GM18861 (cell line): ENCODE data around the gene DNAH6.

Source experiments
- ATAC-seq: cut with Tn5 transposase; IDR thresholded peaks from one replicate; pipeline ENCODE4 v1.9.1; 2021; ENCODE audit not compliant: unreplicated experiment

The DNAH6 gene

GRCh38 chr2:84619794-84620371 is 103.6 kb downstream of the DNAH6 start:
- ATAC-seq = no peak

GRCh38 chr2:84628486-84628885 is 112.2 kb downstream of the DNAH6 start:
- ATAC-seq = no peak

- ATAC-seq = no peak
These were observed 113.3 kb downstream of the DNAH6 start for GRCh38 chr2:84629550-84629949.

GRCh38 chr2:84631047-84631446 is 114.7 kb downstream of the DNAH6 start:
- peak; percentile 54 for ATAC-seq

GRCh38 chr2:84631985-84632384 is 115.7 kb downstream of the DNAH6 start:
- no peak for ATAC-seq

GRCh38 chr2:84636080-84636971 is 120.0 kb downstream of the DNAH6 start:
- no peak for ATAC-seq

GRCh38 chr2:84639751-84640150 is 123.5 kb downstream of the DNAH6 start:
- no peak for ATAC-seq

- no peak for ATAC-seq
These were observed 124.1 kb downstream of the DNAH6 start for GRCh38 chr2:84640411-84640810.

- ATAC-seq = no peak
These were observed 124.7 kb downstream of the DNAH6 start for GRCh38 chr2:84641021-84641420.

- ATAC-seq = no peak
These were observed 127.7 kb downstream of the DNAH6 start for GRCh38 chr2:84643991-84644390.

- no peak for ATAC-seq
These were observed 130.2 kb downstream of the DNAH6 start for GRCh38 chr2:84646514-84646913.

- ATAC-seq = no peak
These were observed 131.0 kb downstream of the DNAH6 start for GRCh38 chr2:84647267-84647666.

- ATAC-seq = no peak
These were observed 132.8 kb downstream of the DNAH6 start for GRCh38 chr2:84649058-84649457.

- no peak for ATAC-seq
These were observed 133.3 kb downstream of the DNAH6 start for GRCh38 chr2:84649487-84650142.

GRCh38 chr2:84652431-84652830 is 136.1 kb downstream of the DNAH6 start:
- no peak for ATAC-seq

- ATAC-seq = no peak
These were observed 137.0 kb downstream of the DNAH6 start for GRCh38 chr2:84653302-84653701.

GRCh38 chr2:84654414-84654813 is 138.1 kb downstream of the DNAH6 start:
- no peak for ATAC-seq

GRCh38 chr2:84669122-84669521 is 152.8 kb downstream of the DNAH6 start:
- no peak for ATAC-seq

GRCh38 chr2:84674099-84674498 is 157.8 kb downstream of the DNAH6 start:
- no peak for ATAC-seq

GRCh38 chr2:84674586-84674985 is 158.3 kb downstream of the DNAH6 start:
- no peak for ATAC-seq

GRCh38 chr2:84676295-84676694 is 160.0 kb downstream of the DNAH6 start:
- no peak for ATAC-seq

- no peak for ATAC-seq
These were observed 161.9 kb downstream of the DNAH6 start for GRCh38 chr2:84678214-84678613.
